NOMO-1 (cell line): ENCODE measurements around the gene PRXL2A.
"Not testable (repeated sequence)": the region's sequence is repeated elsewhere in the genome, so short reads cannot be mapped to it uniquely, and the experiment has no call there.

Experiments used
- DNase-seq, 2 experiments: peaks; one replicate each; lab custom pipeline; 2025; ENCODE audit not compliant: unreplicated experiment in 2 of 2; lab: John Stamatoyannopoulos, UW

PRXL2A gene

DNA sequence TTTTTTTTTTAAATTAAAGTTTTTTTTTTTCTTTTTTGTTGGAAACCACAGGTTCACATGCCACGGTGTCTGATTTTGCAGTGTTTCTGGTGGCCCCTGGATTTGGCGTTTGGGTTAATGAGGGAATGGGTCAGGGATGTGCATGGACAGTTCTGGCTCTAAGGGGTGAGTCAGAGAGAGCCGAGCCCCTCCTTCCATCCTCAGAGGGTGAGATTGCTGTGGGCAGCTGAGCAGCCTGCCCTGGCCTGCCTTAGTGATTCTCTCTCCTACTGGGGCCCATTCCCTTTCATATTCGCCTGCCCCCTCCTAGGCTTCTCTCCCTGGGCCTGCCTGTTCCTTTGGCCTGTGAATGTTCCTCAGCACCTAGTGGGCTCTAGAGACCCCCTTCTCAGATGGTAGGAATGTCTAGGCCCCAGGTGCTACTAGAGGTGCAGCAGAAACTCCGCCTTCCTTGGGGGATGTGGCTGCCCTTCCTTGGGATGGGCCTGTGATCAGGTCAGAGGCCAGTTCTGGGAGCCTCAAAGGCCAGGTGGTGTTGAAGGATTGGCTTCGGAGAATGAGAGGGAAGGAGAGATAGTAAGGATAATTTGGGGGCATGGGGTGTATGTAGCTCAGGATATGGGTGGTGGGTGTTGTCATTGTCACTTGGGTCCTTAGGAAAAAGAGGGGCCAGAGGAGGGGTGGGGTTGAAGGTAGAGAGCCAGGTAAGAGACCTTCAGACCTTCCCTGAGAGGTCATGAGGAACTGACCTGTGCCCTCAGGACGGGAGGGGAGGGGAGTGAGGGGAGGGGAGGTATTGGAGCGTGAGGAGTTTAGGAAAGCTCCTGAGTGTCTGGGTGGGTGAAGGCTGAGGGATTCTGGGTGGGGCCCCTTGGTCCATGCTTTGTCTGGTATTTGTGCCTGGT, 65.6 kb downstream of the PRXL2A start:
- no peak for DNase-seq

DNA sequence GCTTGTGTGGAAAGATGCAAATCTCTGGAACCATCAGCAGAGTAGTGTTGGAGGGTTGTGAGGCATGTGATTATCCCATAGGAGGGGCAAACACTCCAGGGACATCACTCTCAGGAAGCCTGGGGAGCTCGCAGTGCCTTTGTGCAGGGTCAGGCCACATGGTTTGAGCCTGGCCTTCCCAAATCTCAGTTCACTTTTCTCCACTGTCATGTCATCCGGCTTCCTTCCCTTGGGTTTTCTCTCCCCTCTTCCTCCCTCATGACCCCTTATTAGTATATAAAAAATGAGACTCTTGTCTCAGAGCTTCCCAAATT, 66.2 kb downstream of the PRXL2A start:
- DNase-seq, result no peak

DNA sequence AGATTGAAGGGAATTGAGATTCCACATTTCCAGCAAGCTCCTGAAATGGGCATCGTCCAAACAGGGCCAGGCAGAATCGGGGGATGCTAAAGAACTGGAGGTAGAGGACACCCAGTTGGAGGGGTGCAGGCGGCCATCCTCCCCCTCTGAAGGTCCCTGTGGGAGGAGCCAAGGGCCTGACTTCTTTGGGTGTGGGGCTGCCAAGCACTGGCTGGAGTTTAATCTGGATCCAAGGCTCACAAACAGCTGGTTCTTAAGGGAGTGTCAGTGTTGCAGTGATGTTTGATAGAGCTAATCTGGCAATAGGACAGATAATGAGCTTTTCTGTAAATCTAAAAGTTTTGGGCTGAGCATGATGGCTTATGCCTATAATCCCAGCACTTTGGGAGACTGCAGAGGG, 66.6 kb downstream of the PRXL2A start:
- no peak for DNase-seq

DNA sequence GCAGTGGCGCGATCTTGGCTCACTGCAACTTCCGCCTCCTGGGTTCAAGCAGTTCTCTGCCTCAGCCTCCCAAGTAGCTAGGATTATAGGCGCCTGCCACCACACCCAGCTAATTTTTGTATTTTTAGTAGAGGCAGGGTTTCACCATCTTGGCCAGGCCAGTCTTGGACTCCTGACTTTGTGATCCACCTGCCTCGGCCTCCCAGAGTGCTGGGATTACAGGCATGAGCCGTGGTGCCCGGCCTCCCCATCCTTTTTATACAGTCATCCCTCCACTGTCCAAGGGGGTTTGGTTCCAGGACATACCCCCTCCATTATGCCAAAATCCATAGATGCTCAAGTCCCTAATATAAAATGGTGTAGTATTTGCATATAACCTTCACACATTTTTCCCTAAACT, 67.3 kb downstream of the PRXL2A start:
- not testable (repeated sequence) for DNase-seq

DNA sequence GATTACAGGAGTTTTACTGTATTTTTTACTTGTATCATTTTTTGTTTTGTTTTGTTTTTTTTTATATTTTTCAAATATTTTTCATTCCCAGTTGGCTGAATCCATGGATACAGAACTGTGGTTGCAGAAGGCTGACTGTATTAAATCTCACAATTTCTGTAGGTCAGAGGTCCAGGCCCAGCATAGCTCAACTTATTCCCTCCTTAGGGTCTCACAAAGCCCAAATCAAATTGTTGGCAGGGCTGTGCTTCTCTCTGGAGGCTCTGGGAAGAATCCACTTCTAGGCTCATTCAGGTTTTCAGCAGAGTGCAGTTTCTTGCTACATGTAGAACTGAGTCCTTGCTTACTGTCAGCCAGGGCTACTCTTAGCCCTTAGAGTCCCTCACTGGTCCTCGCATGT, 68.3 kb downstream of the PRXL2A start:
- no peak for DNase-seq

DNA sequence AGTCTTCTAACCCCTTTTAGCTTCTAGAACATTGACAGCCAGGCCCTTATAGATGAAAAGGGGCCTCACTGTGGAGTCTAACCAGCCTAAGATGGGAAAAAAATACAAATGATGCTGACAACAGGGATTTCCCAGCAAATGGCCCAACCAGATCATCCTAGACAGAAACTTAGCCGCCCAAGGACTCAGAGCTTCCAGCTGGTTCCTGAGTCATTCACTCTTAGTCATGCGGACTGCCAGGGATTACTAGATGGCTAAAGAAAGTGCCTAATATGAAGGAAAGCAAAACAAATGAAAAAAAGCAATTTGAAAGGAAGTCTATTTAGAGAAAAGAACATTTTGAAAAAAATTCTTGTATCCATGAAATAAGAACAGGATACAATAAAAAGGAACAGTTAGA, 69.5 kb downstream of the PRXL2A start:
- no peak for DNase-seq

DNA sequence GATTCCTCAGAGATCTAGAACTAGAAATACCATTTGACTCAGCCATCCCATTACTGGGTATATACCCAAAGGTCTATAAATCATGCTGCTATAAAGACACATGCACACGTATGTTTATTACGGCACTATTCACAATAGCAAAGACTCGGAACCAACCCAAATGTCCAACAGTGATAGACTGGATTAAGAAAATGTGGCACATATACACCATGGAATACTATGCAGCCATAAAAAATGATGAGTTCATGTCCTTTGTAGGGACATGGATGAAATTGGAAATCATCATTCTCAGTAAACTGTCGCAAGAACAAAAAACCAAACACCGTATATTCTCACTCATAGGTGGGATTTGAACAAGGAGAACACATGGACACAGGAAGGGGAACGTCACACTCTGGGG, 72.0 kb downstream of the PRXL2A start:
- not testable (repeated sequence) for DNase-seq

DNA sequence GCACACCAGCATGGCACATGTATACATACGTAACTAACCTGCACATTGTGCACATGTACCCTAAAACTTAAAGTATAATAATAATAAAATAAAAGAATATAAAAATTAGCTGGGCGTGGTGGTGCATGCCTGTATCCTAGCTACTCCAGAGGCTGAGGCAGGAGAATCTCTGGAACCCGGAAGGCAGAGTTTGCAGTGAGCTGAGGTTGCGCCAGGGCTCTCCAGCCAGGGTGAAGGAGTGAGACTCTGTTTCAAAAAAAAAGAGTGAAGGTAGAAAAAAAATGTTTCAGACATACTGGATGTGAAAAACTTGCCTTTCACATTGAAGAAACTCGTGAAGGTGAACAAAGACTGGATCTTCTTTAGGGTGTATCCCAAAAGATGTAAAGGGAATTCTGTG, 72.5 kb downstream of the PRXL2A start:
- no peak for DNase-seq

DNA sequence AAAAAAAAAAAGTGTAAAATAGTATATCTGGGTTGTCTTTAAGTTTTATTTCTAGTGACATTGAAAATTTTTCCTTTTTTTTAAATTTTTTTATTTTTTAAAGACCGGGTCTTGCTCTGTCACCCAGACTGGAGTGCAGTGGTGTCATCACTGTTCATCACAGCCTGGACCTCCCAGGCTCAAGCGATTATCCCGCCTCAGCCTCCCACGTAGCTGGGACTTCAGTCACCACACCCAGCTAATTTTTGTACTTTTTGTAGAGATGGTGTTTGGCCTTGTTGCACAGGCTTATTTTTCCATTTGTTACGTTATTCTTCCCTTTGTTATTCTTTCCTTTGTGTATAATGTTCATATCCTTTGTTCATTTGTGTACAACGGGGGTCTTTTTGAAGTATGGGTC, 75.9 kb downstream of the PRXL2A start:
- no peak for DNase-seq

DNA sequence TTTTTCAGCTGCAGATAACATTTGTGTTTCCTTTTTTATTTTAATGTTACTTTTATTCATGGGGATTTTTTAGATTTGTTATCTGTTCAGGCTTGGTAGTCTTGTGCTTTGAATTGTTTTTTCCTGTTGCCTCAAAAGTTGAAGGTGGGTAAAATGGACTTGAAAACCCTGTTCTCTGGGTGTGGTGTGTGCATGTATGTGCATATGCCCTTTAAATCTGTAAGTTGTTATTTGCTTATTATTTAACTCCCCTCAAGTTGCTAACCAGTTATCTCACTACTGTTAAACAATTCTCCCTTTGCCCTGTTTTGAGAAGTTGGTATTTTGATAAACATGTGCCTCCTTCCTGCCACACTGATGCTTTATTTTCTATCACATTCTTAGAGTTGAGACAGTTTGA, 76.3 kb downstream of the PRXL2A start:
- no peak for DNase-seq

DNA sequence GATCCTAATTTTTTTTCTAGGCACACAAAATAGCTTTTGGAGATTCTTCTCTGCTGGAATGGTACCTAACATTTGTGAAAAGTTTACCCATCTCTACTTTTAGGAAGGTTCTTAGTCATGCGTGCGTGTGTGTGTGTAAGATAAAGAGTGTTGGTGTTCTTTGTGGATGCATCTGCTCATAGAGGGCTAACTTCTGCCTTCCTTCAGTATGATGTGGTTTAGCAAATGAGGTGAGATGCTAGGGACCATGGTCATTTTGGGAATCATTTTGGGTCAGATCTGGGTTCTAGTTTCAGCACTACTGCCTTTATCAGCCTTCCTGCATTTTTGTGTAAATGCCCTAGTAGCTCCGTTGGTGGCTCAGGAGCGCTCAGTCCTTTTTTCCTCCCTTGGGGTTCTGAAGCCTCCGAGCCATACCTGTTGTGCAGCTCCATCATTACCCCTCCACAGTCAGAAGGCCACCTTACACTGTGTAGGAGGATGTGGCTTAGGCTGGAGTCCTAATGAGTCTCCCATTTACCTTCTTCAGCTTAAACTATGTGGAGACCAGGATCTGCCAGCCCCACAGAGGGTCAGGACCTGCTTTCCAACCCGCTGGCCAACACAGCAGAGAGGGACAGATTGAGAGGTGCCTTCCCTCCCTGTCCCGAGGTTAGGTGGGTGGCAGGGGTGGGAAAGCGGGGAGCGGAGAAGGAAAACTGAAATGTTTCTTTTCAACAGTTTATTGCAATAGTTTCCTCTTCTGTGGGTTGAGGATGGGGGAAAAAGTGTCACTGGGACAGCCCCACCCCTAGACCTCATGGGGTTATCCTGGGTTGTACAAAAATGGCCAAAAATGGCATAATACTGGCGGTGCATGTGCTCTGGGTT, 77.0 kb downstream of the PRXL2A start:
- DNase-seq, result peak in 1 of 2 experiments; percentile 6

DNA sequence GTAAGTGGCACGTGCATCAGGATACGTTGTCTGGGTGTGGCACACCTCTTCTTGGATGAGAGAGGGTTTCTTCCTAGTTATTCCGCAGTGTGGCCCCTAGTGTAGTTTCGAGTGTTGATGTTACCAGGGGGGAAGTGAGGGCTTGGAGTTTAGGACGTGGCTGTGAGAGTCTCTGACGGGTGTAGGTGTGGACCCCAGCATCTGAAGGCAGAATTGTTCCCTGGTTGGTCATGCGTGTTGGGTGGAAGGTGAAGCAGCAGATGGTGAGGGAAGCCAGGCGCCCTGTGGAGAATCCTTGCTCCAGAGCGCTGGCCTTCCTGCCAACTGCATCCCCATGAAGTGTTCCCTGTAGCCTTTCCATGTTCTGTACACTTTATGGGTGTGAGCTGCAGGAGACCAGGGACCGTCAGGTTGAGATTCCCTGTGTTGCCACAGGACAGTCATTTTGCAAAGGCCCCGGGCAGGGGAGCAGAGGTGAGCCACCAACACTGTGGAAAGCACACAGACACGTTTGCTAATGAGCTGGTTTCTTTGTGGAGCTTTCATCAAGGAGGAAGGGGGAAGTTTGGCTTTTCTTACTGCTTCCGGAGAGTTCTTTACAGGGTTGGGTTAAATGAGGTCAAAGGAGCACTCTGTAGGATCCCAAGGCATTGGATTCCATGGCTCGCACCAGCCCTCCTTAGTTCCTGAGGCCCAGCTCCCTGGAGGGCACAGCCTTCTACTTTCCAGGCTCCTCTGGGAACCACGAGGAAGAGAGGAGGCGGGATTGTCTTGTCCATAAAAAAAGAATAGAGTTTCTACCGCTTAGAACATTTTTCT, 77.8 kb downstream of the PRXL2A start:
- DNase-seq, result peak; percentile 41 to 63
